ENCODE measurements around the gene RACK1. TPM values are rescaled to one million over a fixed set of nuclear protein-coding genes. Genes with fewer than 3 reads are reported as not detected.

Gene RACK1
- total RNA-seq, 1 donor from 2014 or later: 4,909 TPM

GRCh38 chr5:181207214-181207959 is 36.3 kb downstream of the RACK1 start:
- TF ChIP-seq, protein P1, sequence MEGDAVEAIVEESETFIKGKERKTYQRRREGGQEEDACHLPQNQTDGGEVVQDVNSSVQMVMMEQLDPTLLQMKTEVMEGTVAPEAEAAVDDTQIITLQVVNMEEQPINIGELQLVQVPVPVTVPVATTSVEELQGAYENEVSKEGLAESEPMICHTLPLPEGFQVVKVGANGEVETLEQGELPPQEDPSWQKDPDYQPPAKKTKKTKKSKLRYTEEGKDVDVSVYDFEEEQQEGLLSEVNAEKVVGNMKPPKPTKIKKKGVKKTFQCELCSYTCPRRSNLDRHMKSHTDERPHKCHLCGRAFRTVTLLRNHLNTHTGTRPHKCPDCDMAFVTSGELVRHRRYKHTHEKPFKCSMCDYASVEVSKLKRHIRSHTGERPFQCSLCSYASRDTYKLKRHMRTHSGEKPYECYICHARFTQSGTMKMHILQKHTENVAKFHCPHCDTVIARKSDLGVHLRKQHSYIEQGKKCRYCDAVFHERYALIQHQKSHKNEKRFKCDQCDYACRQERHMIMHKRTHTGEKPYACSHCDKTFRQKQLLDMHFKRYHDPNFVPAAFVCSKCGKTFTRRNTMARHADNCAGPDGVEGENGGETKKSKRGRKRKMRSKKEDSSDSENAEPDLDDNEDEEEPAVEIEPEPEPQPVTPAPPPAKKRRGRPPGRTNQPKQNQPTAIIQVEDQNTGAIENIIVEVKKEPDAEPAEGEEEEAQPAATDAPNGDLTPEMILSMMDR (IDR thresholded peaks at IDR 0.05; ENCODE audit: insufficient read depth, low read length, poor library complexity, severe bottlenecking): no peak
- DNase-seq (ENCODE audit: low read depth): no peak
- Histone ChIP-seq H3K27me3 (ENCODE audit: control insufficient read depth, insufficient read depth, low read length) (peaks cover 7% of the 10 kb centered on the region), H3K4me3 (ENCODE audit: low read depth, low read length) (peak overlapping the region; percentile 45), H3K36me3 (ENCODE audit: control insufficient read depth, insufficient read depth, low read length) (no peaks in the 10 kb centered on the region)

GRCh38 chr5:181205761-181206649 is 37.7 kb downstream of the RACK1 start:
- peaks cover 7% of the 10 kb centered on the region for H3K27me3 ChIP-seq (ENCODE audit: control insufficient read depth, insufficient read depth, low read length)
- no peaks in the 10 kb centered on the region for H3K36me3 ChIP-seq (ENCODE audit: control insufficient read depth, insufficient read depth, low read length)
- peak overlapping the region; percentile 14 for H3K4me3 ChIP-seq (ENCODE audit: low read depth, low read length)
- DNase-seq (ENCODE audit: low read depth): no peak
- TF ChIP-seq, protein P1 (IDR thresholded peaks at IDR 0.05; ENCODE audit: insufficient read depth, low read length, poor library complexity, severe bottlenecking): no peak

DNA sequence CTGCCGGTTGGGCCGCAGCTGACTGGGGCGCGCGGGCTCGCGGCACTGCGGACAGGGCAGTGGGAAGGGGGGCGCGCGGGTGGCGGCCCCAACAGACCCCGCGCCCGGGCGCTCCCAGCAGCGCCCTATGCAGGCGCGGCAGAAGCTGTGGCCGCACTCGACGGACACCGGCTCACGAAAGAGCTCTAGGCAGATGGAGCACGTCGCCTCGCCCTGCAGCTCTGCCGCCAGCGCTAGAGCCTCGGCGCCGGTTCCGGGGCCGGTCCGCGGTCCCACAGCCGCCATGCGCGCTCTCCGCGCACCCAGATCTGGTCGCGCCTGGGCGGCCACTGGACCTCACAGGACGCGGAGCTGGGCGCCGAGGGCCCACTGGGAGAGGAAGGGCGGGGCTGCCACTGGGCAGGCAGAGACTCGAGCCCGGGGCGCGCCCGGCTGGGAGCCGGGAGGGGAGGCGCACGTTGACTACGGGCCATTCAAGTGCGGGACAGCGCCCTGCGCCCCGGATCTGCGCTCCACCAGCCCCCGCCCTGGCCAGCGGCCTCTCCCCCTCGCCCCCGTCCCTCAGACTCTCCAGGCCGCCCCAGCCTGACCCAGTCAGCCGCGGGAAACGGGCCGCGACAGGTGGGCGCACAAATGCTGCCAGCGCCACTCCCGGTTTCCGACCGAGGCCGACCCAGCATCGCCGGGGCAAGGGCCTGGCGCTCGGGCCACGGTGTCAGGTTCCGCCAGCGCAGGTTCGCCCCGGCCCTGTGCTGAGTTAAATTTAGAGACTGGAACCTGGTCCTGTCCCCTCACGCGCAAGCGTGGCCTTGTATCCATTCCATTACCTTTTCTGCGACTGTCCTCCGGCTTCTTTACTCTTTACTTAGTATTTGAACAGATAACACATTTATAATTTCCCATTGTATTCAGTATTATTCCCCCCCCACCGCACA is 38.6 kb downstream of the RACK1 start, which contains the start of gene TRIM7:
TRIM7 (minus strand) TSS at position 371 of the 935 bp plus-strand sequence; CDS start at position 285, 86 bp downstream.
- DNase-seq (ENCODE audit: low read depth): no peak
- H3K27me3 ChIP-seq (ENCODE audit: control insufficient read depth, insufficient read depth, low read length): peaks cover 7% of the 10 kb centered on the region
- TF ChIP-seq, protein P1 (IDR thresholded peaks at IDR 0.05; ENCODE audit: insufficient read depth, low read length, poor library complexity, severe bottlenecking): no peak
- no peaks in the 10 kb centered on the region for H3K36me3 ChIP-seq (ENCODE audit: control insufficient read depth, insufficient read depth, low read length)
- H3K4me3 ChIP-seq (ENCODE audit: low read depth, low read length): peak within 1 kb of the TSS; percentile 42

DNA sequence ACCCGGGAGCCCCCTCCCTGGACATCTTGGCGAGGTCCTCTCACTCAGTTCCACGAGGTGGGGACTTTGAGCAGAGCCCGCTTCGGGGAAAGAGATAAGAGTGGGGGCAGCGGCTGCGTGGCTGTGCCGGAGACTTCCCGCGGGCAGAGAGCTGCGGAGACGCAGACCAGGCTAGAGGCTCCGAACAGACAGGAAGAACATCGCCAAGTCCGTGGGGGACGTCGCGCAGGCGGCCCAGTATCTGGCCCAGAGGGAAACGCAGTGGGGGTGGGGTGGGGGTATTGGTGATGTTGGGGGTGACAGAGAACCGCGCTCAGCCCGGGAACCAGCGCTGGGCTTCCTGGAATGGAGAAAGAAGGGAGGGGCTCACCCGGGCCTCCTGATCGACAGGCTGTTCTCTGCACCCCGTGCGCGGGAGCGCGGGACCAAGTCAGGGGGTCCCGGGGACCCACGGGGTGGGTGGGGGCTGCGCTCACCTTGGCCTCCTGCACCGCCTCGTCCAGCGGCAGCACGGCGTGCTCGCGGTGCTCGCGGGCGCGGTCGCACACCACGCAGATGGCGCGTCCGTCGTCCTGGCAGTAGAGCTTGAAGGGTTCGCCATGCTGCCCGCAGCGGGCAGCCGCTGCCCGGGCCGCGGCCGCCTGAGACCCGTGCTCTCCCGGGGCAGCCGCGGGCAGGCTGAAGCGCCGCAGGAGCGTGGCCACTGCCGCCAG is 39.4 kb downstream of the RACK1 start:
- Histone ChIP-seq H3K36me3 (ENCODE audit: control insufficient read depth, insufficient read depth, low read length) (no peaks in the 10 kb centered on the region), H3K27me3 (ENCODE audit: control insufficient read depth, insufficient read depth, low read length) (peaks cover 7% of the 10 kb centered on the region), H3K4me3 (ENCODE audit: low read depth, low read length) (peak overlapping the region; percentile 42)
- TF ChIP-seq, protein P1 (IDR thresholded peaks at IDR 0.05; ENCODE audit: insufficient read depth, low read length, poor library complexity, severe bottlenecking): no peak
- no peak for DNase-seq (ENCODE audit: low read depth)

DNA sequence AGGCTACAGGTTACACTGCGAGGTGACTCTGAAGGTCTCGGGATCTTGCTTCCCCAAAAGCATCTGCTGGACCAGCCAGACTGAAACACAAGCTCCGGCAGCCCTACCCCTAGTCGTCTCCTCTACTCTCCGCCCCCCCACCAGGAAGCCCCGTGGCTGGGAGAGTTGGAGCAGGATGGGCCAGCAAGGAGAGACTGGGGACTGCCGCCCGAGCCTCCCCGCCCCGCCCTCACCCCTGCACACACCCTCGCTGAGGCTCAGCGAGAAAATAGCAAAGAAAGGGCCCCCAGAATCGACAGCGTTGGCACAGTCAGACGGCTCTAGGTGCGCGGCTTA is 40.0 kb downstream of the RACK1 start:
- H3K27me3 ChIP-seq (ENCODE audit: control insufficient read depth, insufficient read depth, low read length): peaks cover 7% of the 10 kb centered on the region
- TF ChIP-seq, protein P1 (IDR thresholded peaks at IDR 0.05; ENCODE audit: insufficient read depth, low read length, poor library complexity, severe bottlenecking): no peak
- DNase-seq (ENCODE audit: low read depth): no peak
- peak overlapping the region; percentile 42 for H3K4me3 ChIP-seq (ENCODE audit: low read depth, low read length)
- H3K36me3 ChIP-seq (ENCODE audit: control insufficient read depth, insufficient read depth, low read length): no peaks in the 10 kb centered on the region

Data from kidney epithelial cell (primary cell).